ENCODE data around the gene EPS8L3.
"Not testable (repeated sequence)": the region's sequence is repeated elsewhere in the genome, so short reads cannot be mapped to it uniquely, and the experiment has no call there.

The EPS8L3 gene

DNA sequence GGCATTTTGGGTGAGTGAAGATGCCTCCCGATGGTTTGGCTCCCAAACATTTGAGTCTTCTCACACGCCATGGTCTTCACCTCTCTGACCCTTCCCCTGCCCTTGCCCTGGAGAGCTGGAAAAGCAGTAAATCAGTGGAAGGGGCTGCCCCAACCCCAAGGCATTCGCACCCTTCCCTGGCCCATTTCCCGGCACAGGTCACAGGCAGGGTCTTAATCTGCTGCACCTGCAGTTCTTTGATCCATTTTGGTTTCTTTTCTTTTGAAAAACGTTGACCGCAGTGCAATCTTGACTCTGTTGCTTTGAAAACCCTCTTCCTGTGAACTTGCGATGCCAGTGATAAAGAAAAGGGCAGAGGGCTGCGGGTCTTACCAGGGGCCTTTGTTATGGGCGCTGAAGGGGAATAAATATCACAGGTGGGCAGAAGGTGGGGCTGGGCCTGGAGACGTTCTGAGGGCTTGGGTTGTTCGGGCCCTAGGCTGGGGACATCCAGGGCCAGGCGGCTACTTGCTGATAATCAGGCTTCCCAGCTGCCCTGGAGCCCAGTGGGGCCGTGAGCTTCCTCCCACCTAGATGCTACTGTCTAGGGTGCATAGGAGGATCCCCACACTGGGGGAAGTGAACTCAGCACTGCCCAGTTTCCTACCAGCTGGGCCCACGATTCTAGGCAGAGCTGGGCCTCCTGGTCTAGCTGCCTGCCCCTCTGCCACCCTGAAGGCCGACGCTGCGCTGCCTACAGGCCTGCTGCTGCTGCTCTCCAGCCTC lies 38.6 kb upstream of the EPS8L3 start:
- TF ChIP-seq MYC (IDR thresholded peaks at IDR 0.05; ENCODE audit: low read depth, low read length) (no peak), POLR2A (IDR thresholded peaks at IDR 0.05; ENCODE audit: extremely low read depth, insufficient read length) (no peak)
- TF ChIP-seq, protein P1, sequence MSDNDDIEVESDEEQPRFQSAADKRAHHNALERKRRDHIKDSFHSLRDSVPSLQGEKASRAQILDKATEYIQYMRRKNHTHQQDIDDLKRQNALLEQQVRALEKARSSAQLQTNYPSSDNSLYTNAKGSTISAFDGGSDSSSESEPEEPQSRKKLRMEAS (IDR thresholded peaks at IDR 0.05; ENCODE audit: low read depth, low read length): no peak
- TF ChIP-seq, protein P2, sequence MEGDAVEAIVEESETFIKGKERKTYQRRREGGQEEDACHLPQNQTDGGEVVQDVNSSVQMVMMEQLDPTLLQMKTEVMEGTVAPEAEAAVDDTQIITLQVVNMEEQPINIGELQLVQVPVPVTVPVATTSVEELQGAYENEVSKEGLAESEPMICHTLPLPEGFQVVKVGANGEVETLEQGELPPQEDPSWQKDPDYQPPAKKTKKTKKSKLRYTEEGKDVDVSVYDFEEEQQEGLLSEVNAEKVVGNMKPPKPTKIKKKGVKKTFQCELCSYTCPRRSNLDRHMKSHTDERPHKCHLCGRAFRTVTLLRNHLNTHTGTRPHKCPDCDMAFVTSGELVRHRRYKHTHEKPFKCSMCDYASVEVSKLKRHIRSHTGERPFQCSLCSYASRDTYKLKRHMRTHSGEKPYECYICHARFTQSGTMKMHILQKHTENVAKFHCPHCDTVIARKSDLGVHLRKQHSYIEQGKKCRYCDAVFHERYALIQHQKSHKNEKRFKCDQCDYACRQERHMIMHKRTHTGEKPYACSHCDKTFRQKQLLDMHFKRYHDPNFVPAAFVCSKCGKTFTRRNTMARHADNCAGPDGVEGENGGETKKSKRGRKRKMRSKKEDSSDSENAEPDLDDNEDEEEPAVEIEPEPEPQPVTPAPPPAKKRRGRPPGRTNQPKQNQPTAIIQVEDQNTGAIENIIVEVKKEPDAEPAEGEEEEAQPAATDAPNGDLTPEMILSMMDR (IDR thresholded peaks at IDR 0.05; ENCODE audit: low read depth, low read length): no peak
- no peak overlapping the region for H3K4me3 ChIP-seq (ENCODE audit: low read depth, low read length)
- DNase-seq (ENCODE audit: low read depth): no peak

DNA sequence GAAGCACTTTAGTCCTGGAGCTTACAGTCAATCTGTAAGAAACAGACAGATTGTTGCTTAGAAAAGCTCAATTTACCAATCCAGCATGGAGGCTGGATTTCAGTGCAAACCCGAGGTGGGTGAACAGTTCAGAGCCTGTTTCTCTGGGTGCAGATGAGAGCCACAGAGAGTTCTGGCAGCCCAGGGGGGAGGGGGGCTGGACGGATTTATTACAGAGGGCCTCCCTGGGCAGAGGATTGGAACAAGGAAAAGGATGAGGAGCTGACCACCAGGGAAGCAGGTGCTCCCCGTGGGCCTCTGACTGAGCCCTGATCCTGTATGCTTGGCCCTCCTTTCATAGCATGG lies 38.0 kb upstream of the EPS8L3 start:
- DNase-seq (ENCODE audit: low read depth): no peak
- TF ChIP-seq, protein P2 (IDR thresholded peaks at IDR 0.05; ENCODE audit: low read depth, low read length): no peak
- TF ChIP-seq, protein P1 (IDR thresholded peaks at IDR 0.05; ENCODE audit: low read depth, low read length): no peak

DNA sequence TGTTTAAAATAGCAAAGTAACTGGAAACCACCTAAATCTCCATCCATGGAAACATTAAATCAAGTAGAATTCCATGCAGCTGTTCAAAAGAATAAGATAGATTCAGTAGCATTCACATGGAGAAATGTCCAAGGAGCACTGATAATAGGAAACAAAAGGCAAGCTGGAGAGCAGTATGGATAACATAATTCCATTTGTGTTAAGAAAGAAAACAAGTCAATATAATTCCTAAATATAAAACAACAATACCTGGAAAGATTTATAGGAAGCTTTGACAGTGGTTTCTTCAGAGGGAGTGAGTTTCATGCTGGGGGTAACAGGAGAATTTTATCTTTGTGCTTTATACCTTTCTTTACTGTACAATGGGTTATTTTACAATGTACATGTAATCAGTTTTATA lies 36.6 kb upstream of the EPS8L3 start:
- no peak for DNase-seq (ENCODE audit: low read depth)

More for the DNA sequence above, 38.0 kb upstream of the EPS8L3 start:
- no peak overlapping the region for H3K4me3 ChIP-seq (ENCODE audit: low read depth, low read length)

DNA sequence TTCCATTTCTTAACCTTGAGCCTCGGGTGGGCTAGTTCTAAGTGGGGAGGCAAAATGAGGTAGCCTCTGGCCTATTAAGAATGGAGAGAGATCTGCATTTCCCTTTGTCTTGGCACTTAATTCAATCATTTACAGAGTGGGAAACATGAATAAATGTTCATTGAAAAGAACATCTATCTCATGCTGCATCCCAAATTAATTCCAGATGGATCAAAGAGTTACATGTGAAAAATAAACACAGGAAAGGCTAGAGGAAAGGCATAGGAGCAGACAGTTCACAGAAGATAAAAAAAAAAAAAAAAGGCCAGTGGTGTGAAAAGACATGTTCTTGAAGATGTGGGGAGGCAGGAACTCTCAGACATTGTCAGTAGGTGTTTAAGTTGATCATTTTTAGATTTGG lies 35.7 kb upstream of the EPS8L3 start:
- no peak for DNase-seq (ENCODE audit: low read depth)
- TF ChIP-seq, protein P2 (IDR thresholded peaks at IDR 0.05; ENCODE audit: low read depth, low read length): no peak
- TF ChIP-seq MYC (IDR thresholded peaks at IDR 0.05; ENCODE audit: low read depth, low read length) (no peak), POLR2A (IDR thresholded peaks at IDR 0.05; ENCODE audit: extremely low read depth, insufficient read length) (no peak)
- TF ChIP-seq, protein P1 (IDR thresholded peaks at IDR 0.05; ENCODE audit: low read depth, low read length): no peak

More for the DNA sequence above, 36.6 kb upstream of the EPS8L3 start:
- TF ChIP-seq, protein P1 (IDR thresholded peaks at IDR 0.05; ENCODE audit: low read depth, low read length): no peak
- no peak for TF ChIP-seq MYC (IDR thresholded peaks at IDR 0.05; ENCODE audit: low read depth, low read length)
- TF ChIP-seq POLR2A (IDR thresholded peaks at IDR 0.05; ENCODE audit: extremely low read depth, insufficient read length): no peak
- TF ChIP-seq, protein P2 (IDR thresholded peaks at IDR 0.05; ENCODE audit: low read depth, low read length): no peak
- H3K4me3 ChIP-seq (ENCODE audit: low read depth, low read length): no peak overlapping the region

DNA sequence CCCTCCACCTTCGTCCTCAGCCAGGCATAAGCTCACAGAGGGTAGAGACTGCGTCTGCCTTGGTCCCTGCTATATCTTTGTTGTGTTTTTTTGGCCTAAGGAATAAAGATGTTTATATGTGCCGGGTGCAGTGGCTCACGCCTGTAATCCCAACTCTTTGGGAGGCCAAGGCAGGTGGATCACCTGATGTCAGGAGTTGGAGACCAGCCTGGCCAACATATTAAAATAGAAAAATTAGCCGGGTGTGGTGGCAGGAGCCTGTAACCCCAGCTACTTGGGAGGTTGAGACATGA lies 33.5 kb upstream of the EPS8L3 start:
- DNase-seq (ENCODE audit: low read depth); H3K4me3 ChIP-seq (ENCODE audit: low read depth, low read length): not testable (repeated sequence)

More for the DNA sequence above, 35.7 kb upstream of the EPS8L3 start:
- H3K4me3 ChIP-seq (ENCODE audit: low read depth, low read length): no peak overlapping the region

DNA sequence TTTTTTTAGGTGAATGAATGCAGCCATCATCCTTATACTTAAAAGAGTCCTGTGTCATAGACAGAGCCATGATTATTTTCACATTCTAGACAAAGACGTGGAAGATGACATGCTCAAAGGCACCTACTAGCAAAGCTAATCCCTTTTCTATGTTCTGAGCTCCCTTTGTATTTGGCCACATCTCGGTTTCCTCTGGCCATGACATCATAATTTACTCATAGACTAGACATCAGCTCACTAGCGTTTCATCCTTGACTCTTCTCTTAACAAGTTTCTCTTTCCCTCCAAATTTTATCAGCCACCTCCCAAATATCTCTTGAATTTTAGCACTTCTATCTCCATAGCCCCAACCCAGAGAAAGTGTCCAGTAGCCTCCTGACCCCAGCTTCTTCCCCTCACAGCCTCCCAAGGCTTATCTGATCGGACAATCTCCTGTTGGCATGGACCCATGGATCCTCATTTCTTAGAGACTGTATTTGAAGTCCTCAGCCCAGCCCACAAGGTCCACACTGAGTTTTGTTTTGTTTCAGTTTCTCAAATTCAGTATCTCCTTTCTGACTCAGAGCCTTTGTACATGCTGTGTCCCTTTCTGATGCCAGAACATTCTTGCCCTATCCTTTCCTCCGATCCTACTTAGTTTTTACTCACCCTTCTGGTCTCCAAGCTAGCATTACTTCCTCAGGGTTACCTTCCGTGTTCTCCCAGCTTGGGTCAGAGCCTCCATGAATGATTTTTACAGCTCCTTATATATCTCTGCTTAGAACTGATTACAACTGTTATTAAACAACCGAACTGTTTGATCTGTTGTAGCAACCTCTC lies 33.0 kb upstream of the EPS8L3 start:
- no peak for TF ChIP-seq POLR2A (IDR thresholded peaks at IDR 0.05; ENCODE audit: extremely low read depth, insufficient read length)
- no peak for TF ChIP-seq MYC (IDR thresholded peaks at IDR 0.05; ENCODE audit: low read depth, low read length)
- TF ChIP-seq, protein P2 (IDR thresholded peaks at IDR 0.05; ENCODE audit: low read depth, low read length): no peak
- TF ChIP-seq, protein P1 (IDR thresholded peaks at IDR 0.05; ENCODE audit: low read depth, low read length): no peak
- DNase-seq (ENCODE audit: low read depth): no peak
- no peak overlapping the region for H3K4me3 ChIP-seq (ENCODE audit: low read depth, low read length)
